ENCODE results near the gene RIMS1.
A peak's percentile ranks its signal among the peaks of the same experiment; 100 is the strongest.
"Not testable (repeated sequence)": the region's sequence is repeated elsewhere in the genome, so short reads cannot be mapped to it uniquely, and the experiment has no call there.

The RIMS1 gene

DNA sequence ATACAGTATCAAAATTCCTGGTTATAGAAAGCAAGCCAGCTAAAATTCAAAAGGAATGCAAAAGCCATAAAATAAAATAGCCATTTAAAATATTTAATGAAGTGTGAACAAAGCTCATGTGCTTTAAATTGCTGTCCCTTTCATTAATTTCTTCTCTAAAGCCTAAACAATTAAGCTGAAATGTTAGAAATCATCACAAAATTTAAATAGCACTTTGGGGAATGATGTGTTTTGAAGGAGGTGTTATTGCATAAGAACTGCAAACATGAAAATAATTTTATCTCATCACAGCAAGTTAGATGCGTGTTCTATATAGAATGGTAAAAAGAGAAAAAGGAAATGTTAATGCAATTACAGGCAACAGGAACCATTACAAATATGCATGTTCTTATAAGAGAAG lies 111.0 kb downstream of the RIMS1 start:
- TF ChIP-seq, protein P1, sequence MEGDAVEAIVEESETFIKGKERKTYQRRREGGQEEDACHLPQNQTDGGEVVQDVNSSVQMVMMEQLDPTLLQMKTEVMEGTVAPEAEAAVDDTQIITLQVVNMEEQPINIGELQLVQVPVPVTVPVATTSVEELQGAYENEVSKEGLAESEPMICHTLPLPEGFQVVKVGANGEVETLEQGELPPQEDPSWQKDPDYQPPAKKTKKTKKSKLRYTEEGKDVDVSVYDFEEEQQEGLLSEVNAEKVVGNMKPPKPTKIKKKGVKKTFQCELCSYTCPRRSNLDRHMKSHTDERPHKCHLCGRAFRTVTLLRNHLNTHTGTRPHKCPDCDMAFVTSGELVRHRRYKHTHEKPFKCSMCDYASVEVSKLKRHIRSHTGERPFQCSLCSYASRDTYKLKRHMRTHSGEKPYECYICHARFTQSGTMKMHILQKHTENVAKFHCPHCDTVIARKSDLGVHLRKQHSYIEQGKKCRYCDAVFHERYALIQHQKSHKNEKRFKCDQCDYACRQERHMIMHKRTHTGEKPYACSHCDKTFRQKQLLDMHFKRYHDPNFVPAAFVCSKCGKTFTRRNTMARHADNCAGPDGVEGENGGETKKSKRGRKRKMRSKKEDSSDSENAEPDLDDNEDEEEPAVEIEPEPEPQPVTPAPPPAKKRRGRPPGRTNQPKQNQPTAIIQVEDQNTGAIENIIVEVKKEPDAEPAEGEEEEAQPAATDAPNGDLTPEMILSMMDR (IDR thresholded peaks at IDR 0.05; ENCODE audit: control insufficient read depth, insufficient read depth, low read depth, low read length, missing control alignments) = no peak
- no peak overlapping the region for H3K4me3 ChIP-seq (ENCODE audit: control insufficient read depth, low read depth, low read length)
- DNase-seq (ENCODE audit: low read depth) = no peak

- no peak overlapping the region for H3K4me3 ChIP-seq (ENCODE audit: control insufficient read depth, low read depth, low read length)
- TF ChIP-seq, protein P1 (IDR thresholded peaks at IDR 0.05; ENCODE audit: control insufficient read depth, insufficient read depth, low read depth, low read length, missing control alignments) = no peak
- no peak for DNase-seq (ENCODE audit: low read depth)
Measured at GRCh38 chr6:72002415-72002814, 116.1 kb downstream of the RIMS1 start.

DNA sequence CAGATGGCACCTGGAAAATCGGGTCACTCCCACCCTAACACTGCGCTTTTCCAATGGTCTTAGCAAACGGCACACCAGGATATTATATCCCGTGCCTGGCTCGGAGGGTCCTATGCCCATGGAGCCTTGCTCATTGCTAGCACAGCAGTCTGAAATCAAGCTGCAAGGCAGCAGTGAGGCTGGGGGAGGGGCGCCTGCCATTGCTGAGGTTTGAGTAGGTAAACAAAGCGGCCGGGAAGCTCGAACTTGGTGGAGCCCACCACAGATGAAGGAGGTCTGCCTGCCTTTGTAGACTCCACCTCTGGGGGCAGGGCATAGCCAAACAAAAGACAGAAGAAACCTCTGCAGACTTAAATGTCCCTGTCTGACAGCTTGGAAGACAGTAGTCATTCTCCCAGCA lies 120.2 kb downstream of the RIMS1 start:
- H3K4me3 ChIP-seq (ENCODE audit: control insufficient read depth, low read depth, low read length); DNase-seq (ENCODE audit: low read depth): not testable (repeated sequence)

- TF ChIP-seq, protein P1 (IDR thresholded peaks at IDR 0.05; ENCODE audit: control insufficient read depth, insufficient read depth, low read depth, low read length, missing control alignments) = peak; percentile 9
- H3K4me3 ChIP-seq (ENCODE audit: control insufficient read depth, low read depth, low read length) = no peak overlapping the region
- no peak for DNase-seq (ENCODE audit: low read depth)
Measured at GRCh38 chr6:72022830-72023229, 136.5 kb downstream of the RIMS1 start.

GRCh38 chr6:72031471-72031870 lies 145.1 kb downstream of the RIMS1 start:
- TF ChIP-seq, protein P1 (IDR thresholded peaks at IDR 0.05; ENCODE audit: control insufficient read depth, insufficient read depth, low read depth, low read length, missing control alignments) = no peak
- H3K4me3 ChIP-seq (ENCODE audit: control insufficient read depth, low read depth, low read length) = no peak overlapping the region
- no peak for DNase-seq (ENCODE audit: low read depth)

GRCh38 chr6:72032086-72032485 lies 145.7 kb downstream of the RIMS1 start:
- TF ChIP-seq, protein P1 (IDR thresholded peaks at IDR 0.05; ENCODE audit: control insufficient read depth, insufficient read depth, low read depth, low read length, missing control alignments) = no peak
- no peak for DNase-seq (ENCODE audit: low read depth)
- no peak overlapping the region for H3K4me3 ChIP-seq (ENCODE audit: control insufficient read depth, low read depth, low read length)

DNA sequence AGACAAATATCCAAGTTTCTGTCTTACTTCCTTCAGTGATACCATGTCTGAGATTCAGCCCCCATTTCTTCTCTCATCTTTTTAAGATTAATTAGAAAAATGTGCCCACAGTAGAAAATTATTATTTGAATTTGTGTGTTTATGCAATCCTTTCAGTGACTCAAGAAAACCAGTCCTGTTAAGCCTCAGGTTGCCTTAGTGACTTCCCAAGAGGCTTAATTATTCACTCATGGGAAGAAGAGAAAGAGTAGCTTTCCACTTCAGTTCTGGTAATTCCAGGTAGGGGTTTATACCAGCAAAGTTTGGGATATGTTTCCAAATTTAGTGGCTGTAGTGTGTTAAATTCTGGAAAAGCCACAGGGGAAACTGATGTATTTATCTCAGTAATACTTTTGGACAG lies 149.1 kb downstream of the RIMS1 start:
- H3K4me3 ChIP-seq (ENCODE audit: control insufficient read depth, low read depth, low read length) = no peak overlapping the region
- DNase-seq (ENCODE audit: low read depth) = no peak
- TF ChIP-seq, protein P1 (IDR thresholded peaks at IDR 0.05; ENCODE audit: control insufficient read depth, insufficient read depth, low read depth, low read length, missing control alignments) = no peak

Measured in AG09309 (cell line).